Adrenal gland (tissue), 12 donors: ENCODE results near the gene SSTR3. TPM values are rescaled to one million over a fixed set of nuclear protein-coding genes. Genes with fewer than 3 reads are reported as not detected.
A peak's percentile ranks its signal among the peaks of the same experiment; 100 is the strongest.

Experiments used
- DNase-seq, 7 donors: peaks; one replicate each; pipeline ENCODE4 v3.0.0-alpha.2; 2019 to 2020
- H3K27ac ChIP-seq, 5 donors: fragments of 200-600 bp; sonication (generic) in 4 of 5; 1 replicate in 3 of 5; 2 replicates in 2 of 5; pipeline versions ENCODE4 v1.5.1 to v1.8.0; 2016 to 2020; ENCODE audit warnings: mild to moderate bottlenecking in 1 of 5
- H3K27me3 ChIP-seq: fragments of 200-600 bp; 2 replicates; pipeline ENCODE4 v1.8.0; 2021
- H3K36me3 ChIP-seq, 2 donors: fragments of 200-600 bp; replicated peaks in 1 of 2; 1 replicate in 1 of 2; 2 replicates in 1 of 2; pipeline versions ENCODE4 v1.5.1 to v1.8.0; 2018 to 2022
- H3K4me1 ChIP-seq, 2 donors: fragments of 200-600 bp; replicated peaks in 1 of 2; 1 replicate in 1 of 2; 2 replicates in 1 of 2; pipeline versions ENCODE4 v1.5.1 to v1.8.0; 2018 to 2021
- H3K4me3 ChIP-seq, 4 donors: fragments of 200-600 bp; sonication (generic) in 3 of 4; one replicate each; pipeline ENCODE4 v1.5.1; 2016 to 2018
- H3K9me3 ChIP-seq, 3 donors: fragments of 200-600 bp; sonication (generic) in 1 of 3; replicated peaks in 1 of 3; 1 replicate in 2 of 3; 2 replicates in 1 of 3; pipeline versions ENCODE4 v1.5.1 to v1.8.0; 2016 to 2021
- POLR2A ChIP-seq, 2 donors: fragments of 450-650 bp; IDR thresholded peaks; one replicate each; pipeline ENCODE4 v1.6.1; 2017; ENCODE audit warnings: antibody characterized with exemption in 2 of 2, mild to moderate bottlenecking in 2 of 2, moderate library complexity in 1 of 2
- WGBS, 4 donors: extraction: QIAGEN DNeasy Blood & Tissue Kit in 2 of 4; methylation state at CpG; one replicate each; pipeline versions ENCODE4 v1.1.5 to v1.1.7; 2013 to 2017; 5-methylcytosine and 5-hydroxymethylcytosine counted together
- intact Hi-C, 2 donors: fragments of 100-400 bp; cut with DNase I; formaldehyde crosslinking; loops; one replicate each; pipeline versions ENCODE4 v1.14.1 to v1.15.0; 2022 to 2023
- polyA plus RNA-seq, 3 donors: library from polyadenylated mRNA; stranded (reverse); fragments of 200-250 nt in 2 of 3; fragments of 350-450 nt in 1 of 3; fragmentation: Illumina TruSeq in 1 of 3; extraction: RNeasy Lipid Tissue Mini Kit (QIAGEN cat#74804) in 1 of 3; gene quantifications; one replicate each; pipeline ENCODE4 v1.2.3, GENCODE V29; 2013 to 2014
- total RNA-seq, 9 donors: library from RNA; depleted of rRNA in 4 of 9; stranded (reverse); fragments of >200 nt in 4 of 9; fragments of 120-200 nt in 1 of 9; fragmentation: NEBNext Ultra II Directional in 1 of 9; extraction: Animal tissue kit (Norgen Biotek cat#: 25700) in 1 of 9; gene quantifications; one replicate each; pipeline versions ENCODE4 v1.1.0 to v1.2.4, GENCODE V29; 2013 to 2023
- TF ChIP-seq, protein P1 (sequence below), 6 experiments: fragments of 450-650 bp in 4 of 6; fragments of 200-600 bp in 2 of 6; sonication (generic) in 1 of 6; IDR thresholded peaks; 1 replicate in 5 of 6; 2 replicates in 1 of 6; pipeline versions ENCODE4 v1.5.1 to v1.8.0; 2016 to 2021; ENCODE audit warnings: antibody characterized with exemption in 6 of 6, mild to moderate bottlenecking in 2 of 6, moderate library complexity in 1 of 6
- donor health status: healthy with polysubstance abuse.
- donor health status: Bipolar disorder and iron deficiency.
- donor health status: DM: yes; HTN: yes; CAD: no.
- donor health status: DM: no; HTN: no; CAD: no.
- donor health status: DM: no; HTN: no; CAD: no.
- donor health status: DM: yes; HTN: yes; CAD: no.

Gene SSTR3
- total and polyA plus RNA-seq, 12 donors, result 0.28 to 2.0 (median 0.50) TPM; not detected in 1

DNA sequence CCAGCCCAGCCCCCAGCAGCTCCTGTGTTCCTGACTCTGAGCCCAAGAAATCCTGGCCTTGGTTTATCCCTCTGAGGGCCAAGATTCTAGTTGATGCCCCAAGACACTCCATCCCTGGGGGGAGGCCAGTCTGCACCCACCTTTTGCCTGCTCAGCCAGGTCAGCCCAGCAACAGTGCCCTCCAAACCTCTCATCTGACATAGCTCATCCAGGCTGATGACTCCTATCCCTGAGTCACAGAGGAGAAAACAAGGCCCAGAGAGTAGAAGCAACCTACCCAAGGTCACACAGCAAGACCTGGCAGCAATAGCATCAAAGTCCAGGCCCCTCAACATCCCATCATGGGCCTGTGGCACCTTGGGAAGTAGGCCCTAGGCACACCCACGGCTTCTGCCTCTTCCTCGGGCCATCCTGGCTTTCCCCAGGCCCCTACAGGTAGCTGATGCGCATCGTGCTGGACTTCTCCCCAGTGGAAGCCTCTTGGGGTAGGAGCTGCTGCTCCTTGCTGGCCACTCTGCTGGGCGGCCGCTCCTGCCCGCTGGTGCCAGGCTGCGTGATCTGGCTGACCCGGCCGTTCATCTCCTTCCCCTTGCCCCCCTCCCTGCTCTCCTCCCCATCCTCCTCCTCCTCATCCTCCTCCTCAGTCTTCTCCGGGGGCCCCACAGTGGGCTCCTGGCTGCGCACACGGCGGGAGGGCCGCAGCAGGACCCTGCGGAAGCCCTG is 6.0 kb downstream of the SSTR3 start:
- Histone ChIP-seq H3K9me3 (no peaks in the 10 kb centered on the region), H3K36me3 (no peaks in the 10 kb centered on the region), H3K27ac (no peak overlapping the region), H3K27me3 (no peaks in the 10 kb centered on the region), H3K4me1 (no peaks in the 10 kb centered on the region), H3K4me3 (no peak overlapping the region)
- peak in 1 of 7 donors; percentile 11 for DNase-seq
- 86 to 91% (median 89%) methylated on average over 6 to 16 of the region's 16 CpGs for WGBS, 4 donors
- TF ChIP-seq, protein P1, sequence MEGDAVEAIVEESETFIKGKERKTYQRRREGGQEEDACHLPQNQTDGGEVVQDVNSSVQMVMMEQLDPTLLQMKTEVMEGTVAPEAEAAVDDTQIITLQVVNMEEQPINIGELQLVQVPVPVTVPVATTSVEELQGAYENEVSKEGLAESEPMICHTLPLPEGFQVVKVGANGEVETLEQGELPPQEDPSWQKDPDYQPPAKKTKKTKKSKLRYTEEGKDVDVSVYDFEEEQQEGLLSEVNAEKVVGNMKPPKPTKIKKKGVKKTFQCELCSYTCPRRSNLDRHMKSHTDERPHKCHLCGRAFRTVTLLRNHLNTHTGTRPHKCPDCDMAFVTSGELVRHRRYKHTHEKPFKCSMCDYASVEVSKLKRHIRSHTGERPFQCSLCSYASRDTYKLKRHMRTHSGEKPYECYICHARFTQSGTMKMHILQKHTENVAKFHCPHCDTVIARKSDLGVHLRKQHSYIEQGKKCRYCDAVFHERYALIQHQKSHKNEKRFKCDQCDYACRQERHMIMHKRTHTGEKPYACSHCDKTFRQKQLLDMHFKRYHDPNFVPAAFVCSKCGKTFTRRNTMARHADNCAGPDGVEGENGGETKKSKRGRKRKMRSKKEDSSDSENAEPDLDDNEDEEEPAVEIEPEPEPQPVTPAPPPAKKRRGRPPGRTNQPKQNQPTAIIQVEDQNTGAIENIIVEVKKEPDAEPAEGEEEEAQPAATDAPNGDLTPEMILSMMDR (IDR thresholded peaks at IDR 0.05), result no peak
- TF ChIP-seq POLR2A (IDR thresholded peaks at IDR 0.05), result no peak
- intact Hi-C loops, result no loop called here

DNA sequence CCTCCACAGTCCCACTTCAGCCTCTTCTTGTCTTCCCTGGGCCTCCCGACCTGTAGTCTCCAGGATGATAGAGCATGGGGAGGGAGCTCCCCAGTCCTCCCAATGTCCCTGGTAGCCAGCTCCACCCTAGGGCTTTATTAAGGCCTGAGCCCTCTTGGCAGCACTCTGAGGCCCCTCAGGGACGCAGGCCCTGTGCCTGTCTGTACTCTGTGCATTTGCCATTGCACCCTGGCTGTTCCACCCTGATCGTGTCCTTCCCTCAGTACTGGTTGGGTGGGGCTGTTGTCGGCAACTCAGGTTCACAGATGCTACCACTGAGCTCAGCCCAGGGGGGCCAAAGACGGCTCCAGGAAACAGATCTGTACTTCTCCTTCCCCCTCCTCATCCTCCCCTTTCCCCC is 7.2 kb downstream of the SSTR3 start:
- H3K27me3 ChIP-seq, result no peaks in the 10 kb centered on the region
- DNase-seq, result peak in 1 of 7 donors; percentile 12
- H3K9me3 ChIP-seq, result no peaks in the 10 kb centered on the region
- no peak overlapping the region for H3K4me3 ChIP-seq
- H3K36me3 ChIP-seq, result no peaks in the 10 kb centered on the region
- no peak for TF ChIP-seq POLR2A (IDR thresholded peaks at IDR 0.05)
- TF ChIP-seq, protein P1 (IDR thresholded peaks at IDR 0.05), result no peak
- intact Hi-C loops, result loop anchor here in 1 of 2 donors (2.0 kb wide), 1 partner anchor 42 kb away; no protein-coding TSS in a partner anchor
- 82 to 90% (median 83%) methylated on average over 4 to 5 of the region's 5 CpGs for WGBS, 4 donors
- no peak overlapping the region for H3K27ac ChIP-seq
- no peaks in the 10 kb centered on the region for H3K4me1 ChIP-seq

DNA sequence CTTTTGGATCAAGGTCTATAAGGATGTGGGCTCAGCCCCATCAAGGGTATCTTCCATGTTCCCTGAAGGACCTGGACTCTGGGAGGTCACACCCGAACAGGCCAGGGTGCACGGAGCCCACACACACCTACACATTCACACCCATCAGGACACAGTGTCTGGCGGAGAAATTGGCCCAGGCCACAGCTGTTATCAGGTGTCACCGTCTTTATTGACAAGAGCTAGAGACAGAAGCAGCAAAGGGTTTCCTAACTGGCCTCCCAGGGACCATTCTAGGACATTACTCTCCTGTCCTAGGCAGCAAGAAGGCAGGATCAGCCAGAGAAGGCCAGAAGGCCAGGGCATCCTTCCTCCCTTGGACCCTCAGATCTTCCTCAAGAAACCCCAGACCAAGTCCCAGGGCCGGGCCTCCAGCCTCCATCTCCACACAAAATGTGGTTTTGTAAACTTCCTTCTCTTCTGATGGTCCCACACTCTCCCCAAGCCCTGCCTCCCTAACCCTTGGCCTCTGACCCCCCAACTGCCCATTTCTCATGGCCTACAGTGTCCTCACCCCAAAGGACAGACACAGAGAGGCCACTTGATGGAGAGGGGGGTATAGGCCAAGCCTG is 8.1 kb downstream of the SSTR3 start:
- peak in 1 of 7 donors; percentile 11 for DNase-seq
- Histone ChIP-seq H3K4me3 (no peak overlapping the region), H3K4me1 (peaks cover 0 to 5% of the 10 kb centered on the region in 2 donors), H3K27ac (no peak overlapping the region), H3K27me3 (no peaks in the 10 kb centered on the region), H3K9me3 (no peaks in the 10 kb centered on the region), H3K36me3 (no peaks in the 10 kb centered on the region)
- intact Hi-C loops, result loop anchor here in 1 of 2 donors (2.0 to 5.0 kb wide), 2 partner anchors 41 to 127 kb away; no protein-coding TSS in a partner anchor
- TF ChIP-seq, protein P1 (IDR thresholded peaks at IDR 0.05), result no peak
- no peak for TF ChIP-seq POLR2A (IDR thresholded peaks at IDR 0.05)
- 88 to 93% (median 90%) methylated on average over 5 of the region's 5 CpGs; no CpG with 5 or more reads in 1 of the 4 donors for WGBS, 4 donors

DNA sequence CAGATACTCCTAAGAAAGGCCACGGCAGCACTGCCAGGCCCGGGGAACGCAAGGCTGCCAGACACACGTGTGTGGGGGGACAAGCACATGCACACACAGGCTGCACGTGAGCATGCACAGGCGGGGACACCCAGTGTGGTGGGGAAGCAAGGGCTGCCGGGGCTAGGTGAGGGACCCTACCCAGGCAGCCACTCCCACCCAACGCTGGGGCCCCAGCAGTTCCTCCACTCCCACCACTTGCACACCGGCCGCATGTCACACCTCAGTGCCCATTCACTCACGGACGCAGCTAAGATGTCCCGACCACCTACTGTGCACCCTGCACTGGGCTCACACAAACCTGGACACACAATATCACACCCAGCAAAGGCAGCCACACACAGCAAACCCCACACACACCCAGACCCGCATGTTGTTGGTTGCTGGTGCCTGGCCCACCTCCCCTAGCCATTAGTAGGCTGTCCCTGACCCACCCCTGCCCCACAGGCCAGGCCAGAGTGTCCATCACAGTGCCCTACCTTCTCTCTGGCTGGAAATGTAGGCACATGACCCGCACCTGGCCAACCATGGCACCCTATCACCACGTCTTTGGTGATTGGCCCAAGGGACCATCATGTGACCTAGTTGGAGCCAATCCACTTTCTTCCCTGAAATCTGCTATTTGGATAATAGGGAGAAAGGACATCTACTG is 8.8 kb downstream of the SSTR3 start:
- TF ChIP-seq POLR2A (IDR thresholded peaks at IDR 0.05), result no peak
- TF ChIP-seq, protein P1 (IDR thresholded peaks at IDR 0.05), result no peak
- no peak overlapping the region for H3K4me3 ChIP-seq
- no peaks in the 10 kb centered on the region for H3K27me3 ChIP-seq
- no peaks in the 10 kb centered on the region for H3K9me3 ChIP-seq
- 83 to 92% (median 86%) methylated on average over 13 to 16 of the region's 16 CpGs for WGBS, 4 donors
- DNase-seq, result peak in 1 of 7 donors; percentile 14
- intact Hi-C loops, result loop anchor here (2.0 to 5.0 kb wide), 3 partner anchors 41 to 127 kb away; no protein-coding TSS in a partner anchor
- H3K36me3 ChIP-seq, result no peaks in the 10 kb centered on the region
- no peak overlapping the region for H3K27ac ChIP-seq
- peaks cover 0 to 5% of the 10 kb centered on the region in 2 donors for H3K4me1 ChIP-seq
